Neural progenitor cell (in vitro differentiated cells): ENCODE measurements around the gene CTIF. TPM values are rescaled to one million over a fixed set of nuclear protein-coding genes. Genes with fewer than 3 reads are reported as not detected.

Source experiments
- DNase-seq: peaks from one replicate; pipeline ENCODE4 v3.0.0-alpha.2; 2016; ENCODE audit warnings: low spot score
- H2AFZ ChIP-seq: fragments of 200-600 bp; sonication (generic); replicated peaks from 2 replicates; pipeline ENCODE4 v1.6.1; 2016; ENCODE audit warnings: antibody characterized with exemption
- H3F3A ChIP-seq: fragments of 200-600 bp; sonication (generic); 2 replicates; pipeline ENCODE4 v1.6.1; 2016; ENCODE audit warnings: antibody characterized with exemption, low read depth
- H3K27ac ChIP-seq: fragments of 200-600 bp; sonication (generic); 2 replicates; pipeline ENCODE4 v1.5.1; 2016; ENCODE audit warnings: mild to moderate bottlenecking
- H3K27me3 ChIP-seq: fragments of 200-600 bp; sonication (generic); 2 replicates; pipeline ENCODE4 v1.6.1; 2016; ENCODE audit warnings: mild to moderate bottlenecking, moderate library complexity
- H3K36me3 ChIP-seq: fragments of 200-600 bp; sonication (generic); 2 replicates; pipeline ENCODE4 v1.5.1; 2016
- H3K4me1 ChIP-seq: fragments of 200-600 bp; sonication (generic); 2 replicates; pipeline ENCODE4 v1.6.1; 2016; ENCODE audit warnings: mixed run types
- H3K4me2 ChIP-seq: fragments of 200-600 bp; sonication (generic); 2 replicates; pipeline ENCODE4 v1.6.1; 2016
- H3K4me3 ChIP-seq: fragments of 200-600 bp; sonication (generic); 2 replicates; pipeline ENCODE4 v1.5.1; 2016
- H3K79me2 ChIP-seq: fragments of 200-600 bp; sonication (generic); 2 replicates; pipeline ENCODE4 v1.6.1; 2016; ENCODE audit warnings: low read depth
- H3K9ac ChIP-seq: fragments of 200-600 bp; sonication (generic); 2 replicates; pipeline ENCODE4 v1.6.1; 2016
- H3K9me3 ChIP-seq: fragments of 200-600 bp; sonication (generic); 2 replicates; pipeline ENCODE4 v1.5.1; 2016; ENCODE audit warnings: low read depth
- H4K20me1 ChIP-seq: fragments of 200-600 bp; sonication (generic); 2 replicates; pipeline ENCODE4 v1.6.1; 2016; ENCODE audit warnings: low read depth
- H3K27ac Mint-ChIP-seq: 3 replicates; pipeline ENCODE4 v1.8.0; 2021; ENCODE audit warnings: mixed read lengths
- H3K27me3 Mint-ChIP-seq: 2 replicates; pipeline ENCODE4 v1.8.0; 2022; ENCODE audit warnings: low read depth, mild to moderate bottlenecking, inconsistent platforms, moderate library complexity, mixed read lengths; ENCODE audit not compliant: insufficient read depth
- H3K36me3 Mint-ChIP-seq: 3 replicates; pipeline ENCODE4 v1.8.0; 2021; ENCODE audit warnings: mixed read lengths
- H3K4me1 Mint-ChIP-seq: 3 replicates; pipeline ENCODE4 v1.8.0; 2021; ENCODE audit warnings: mixed read lengths
- H3K4me3 Mint-ChIP-seq: 3 replicates; pipeline ENCODE4 v1.8.0; 2021; ENCODE audit warnings: mild to moderate bottlenecking, moderate library complexity, mixed read lengths
- H3K9me3 Mint-ChIP-seq: 3 replicates; pipeline ENCODE4 v1.8.0; 2020; ENCODE audit warnings: mixed read lengths
- EZH2 ChIP-seq: fragments of 200-600 bp; sonication (generic); IDR thresholded peaks from 2 replicates; pipeline ENCODE4 v1.6.1; 2017; ENCODE audit warnings: antibody characterized with exemption, mild to moderate bottlenecking, moderate library complexity
- EZH2phosphoT487 ChIP-seq: fragments of 200-600 bp; sonication (generic); IDR thresholded peaks from 2 replicates; pipeline ENCODE4 v1.6.1; 2017; ENCODE audit warnings: antibody characterized with exemption
- total RNA-seq: library from RNA; depleted of rRNA; stranded (reverse); fragments of >200 nt; gene quantifications from 2 replicates; pipeline ENCODE4 v1.2.3, GENCODE V29; 2015; ENCODE audit warnings: low replicate concordance
- TF ChIP-seq, protein P1 (sequence below): fragments of 200-600 bp; sonication (generic); IDR thresholded peaks from 2 replicates; pipeline ENCODE4 v1.5.1; 2017; ENCODE audit warnings: antibody characterized with exemption, mild to moderate bottlenecking

CTIF gene
- total RNA-seq, 1 donor from 2014 or later: 17.6 TPM

DNA sequence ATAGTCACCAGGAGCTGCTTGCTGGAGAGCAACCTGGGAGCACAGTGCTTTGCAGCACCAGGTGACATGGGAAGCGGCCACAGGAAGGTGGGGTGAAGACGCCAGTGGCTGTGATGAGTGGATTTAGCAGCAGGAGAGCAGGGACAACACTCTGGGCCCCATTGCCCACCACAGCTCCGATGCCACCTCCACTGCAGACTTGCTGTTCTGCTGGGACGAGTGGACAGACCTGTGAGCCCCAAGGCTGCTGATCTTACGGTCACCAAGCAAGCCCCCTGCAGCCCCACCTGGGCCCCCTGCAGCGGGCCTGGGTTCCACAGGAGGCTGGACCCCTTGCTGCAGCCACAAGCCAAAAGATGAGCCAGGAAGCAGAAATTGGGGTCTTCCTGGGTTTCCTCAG, 73.7 kb downstream of the CTIF start:
- Histone ChIP-seq H4K20me1 (peaks cover 24% of the 10 kb centered on the region), H2AFZ (no peak overlapping the region), H3K4me1 (peaks cover 18% of the 10 kb centered on the region), H3K27me3 (no peaks in the 10 kb centered on the region), H3K9me3 (no peaks in the 10 kb centered on the region), H3K79me2 (no peaks in the 10 kb centered on the region), H3F3A (peaks cover 12% of the 10 kb centered on the region), H3K27ac (no peak overlapping the region), H3K9ac (no peak overlapping the region), H3K4me3 (no peak overlapping the region), H3K4me2 (no peak overlapping the region), H3K36me3 (no peaks in the 10 kb centered on the region)
- no peaks in the 10 kb centered on the region for H3K36me3 Mint-ChIP-seq
- H3K27ac Mint-ChIP-seq: no peak overlapping the region
- H3K27me3 Mint-ChIP-seq: peaks cover 4% of the 10 kb centered on the region
- H3K9me3 Mint-ChIP-seq: no peaks in the 10 kb centered on the region
- DNase-seq: no peak
- peaks cover 22% of the 10 kb centered on the region for H3K4me1 Mint-ChIP-seq
- TF ChIP-seq, protein P1, sequence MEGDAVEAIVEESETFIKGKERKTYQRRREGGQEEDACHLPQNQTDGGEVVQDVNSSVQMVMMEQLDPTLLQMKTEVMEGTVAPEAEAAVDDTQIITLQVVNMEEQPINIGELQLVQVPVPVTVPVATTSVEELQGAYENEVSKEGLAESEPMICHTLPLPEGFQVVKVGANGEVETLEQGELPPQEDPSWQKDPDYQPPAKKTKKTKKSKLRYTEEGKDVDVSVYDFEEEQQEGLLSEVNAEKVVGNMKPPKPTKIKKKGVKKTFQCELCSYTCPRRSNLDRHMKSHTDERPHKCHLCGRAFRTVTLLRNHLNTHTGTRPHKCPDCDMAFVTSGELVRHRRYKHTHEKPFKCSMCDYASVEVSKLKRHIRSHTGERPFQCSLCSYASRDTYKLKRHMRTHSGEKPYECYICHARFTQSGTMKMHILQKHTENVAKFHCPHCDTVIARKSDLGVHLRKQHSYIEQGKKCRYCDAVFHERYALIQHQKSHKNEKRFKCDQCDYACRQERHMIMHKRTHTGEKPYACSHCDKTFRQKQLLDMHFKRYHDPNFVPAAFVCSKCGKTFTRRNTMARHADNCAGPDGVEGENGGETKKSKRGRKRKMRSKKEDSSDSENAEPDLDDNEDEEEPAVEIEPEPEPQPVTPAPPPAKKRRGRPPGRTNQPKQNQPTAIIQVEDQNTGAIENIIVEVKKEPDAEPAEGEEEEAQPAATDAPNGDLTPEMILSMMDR: no peak
- TF ChIP-seq EZH2phosphoT487 (no peak), EZH2 (no peak)
- H3K4me3 Mint-ChIP-seq: no peak overlapping the region

DNA sequence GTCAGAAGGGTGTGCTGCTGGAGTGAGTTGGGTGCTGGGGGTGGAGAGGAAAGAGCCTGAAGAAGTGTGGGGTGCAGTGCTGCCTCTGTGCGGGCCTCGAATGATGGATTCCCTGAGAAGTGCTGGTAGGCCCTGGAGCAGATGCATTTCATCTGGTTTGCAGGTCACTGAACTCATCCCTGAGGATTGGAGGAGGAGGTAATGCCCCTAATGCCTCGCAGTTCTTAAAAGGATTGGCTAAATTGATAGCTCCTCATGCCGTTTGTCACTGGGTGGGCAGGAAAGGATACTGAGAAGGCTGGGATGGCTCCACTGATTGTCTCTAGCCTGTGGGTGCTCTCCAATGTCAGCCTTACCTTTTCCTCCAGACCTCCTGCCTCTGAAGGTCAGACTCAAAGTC, 74.1 kb downstream of the CTIF start:
- Histone ChIP-seq H3K4me3 (no peak overlapping the region), H3K4me2 (peak overlapping the region; percentile 47), H3K27ac (no peak overlapping the region), H3K9ac (no peak overlapping the region), H3K4me1 (peaks cover 17% of the 10 kb centered on the region), H2AFZ (no peak overlapping the region), H3K27me3 (no peaks in the 10 kb centered on the region), H3K9me3 (no peaks in the 10 kb centered on the region), H3F3A (peaks cover 12% of the 10 kb centered on the region), H4K20me1 (peaks cover 23% of the 10 kb centered on the region), H3K36me3 (no peaks in the 10 kb centered on the region), H3K79me2 (no peaks in the 10 kb centered on the region)
- Mint-ChIP-seq H3K4me3 (no peak overlapping the region), H3K4me1 (peaks cover 20% of the 10 kb centered on the region), H3K36me3 (no peaks in the 10 kb centered on the region), H3K27me3 (peaks cover 4% of the 10 kb centered on the region), H3K27ac (no peak overlapping the region), H3K9me3 (no peaks in the 10 kb centered on the region)
- TF ChIP-seq EZH2 (no peak), EZH2phosphoT487 (no peak)
- TF ChIP-seq, protein P1: no peak
- no peak for DNase-seq

DNA sequence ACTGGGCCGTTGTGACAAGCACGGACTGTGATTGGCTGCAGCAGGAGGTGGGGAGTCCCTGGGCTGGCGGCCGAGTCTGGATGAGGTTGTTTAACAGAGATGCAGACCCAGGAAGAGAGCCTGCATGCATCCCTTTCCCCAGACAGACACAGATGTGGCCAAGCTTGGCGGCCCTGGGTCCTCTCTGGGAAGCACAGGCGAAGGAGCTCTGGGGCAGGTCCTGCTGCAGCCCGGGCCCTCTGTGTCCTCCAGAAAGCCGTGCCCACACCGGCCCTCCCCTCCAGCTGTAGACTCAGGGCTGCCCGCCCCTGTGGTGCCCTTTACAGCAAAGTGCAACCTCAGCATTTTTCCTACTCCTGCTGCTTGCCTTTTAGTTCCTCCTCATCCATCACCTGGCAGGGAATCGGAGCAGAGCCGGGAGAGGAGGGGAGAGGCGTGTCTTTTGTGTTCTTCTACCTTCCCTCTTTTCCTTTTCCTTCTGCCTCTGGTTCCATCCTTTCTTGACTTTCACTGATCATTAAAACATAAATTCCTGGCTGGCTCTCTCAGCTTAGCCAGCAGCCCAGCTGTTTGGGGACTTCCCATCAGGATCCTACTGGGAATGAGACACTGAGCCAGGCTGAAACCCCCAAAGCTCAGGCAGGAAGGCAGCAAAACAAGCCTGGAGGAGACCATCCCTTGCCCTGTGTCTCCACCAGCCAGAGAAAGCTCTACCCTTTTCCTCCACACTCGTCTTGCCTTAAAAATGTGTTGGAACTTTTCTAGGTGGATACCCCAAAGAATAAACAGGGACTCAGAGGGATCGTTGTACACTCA, 75.0 kb downstream of the CTIF start:
- Mint-ChIP-seq H3K4me1 (peaks cover 23% of the 10 kb centered on the region), H3K9me3 (no peaks in the 10 kb centered on the region), H3K4me3 (no peak overlapping the region), H3K27me3 (peaks cover 4% of the 10 kb centered on the region), H3K27ac (no peak overlapping the region), H3K36me3 (no peaks in the 10 kb centered on the region)
- TF ChIP-seq EZH2phosphoT487: no peak
- TF ChIP-seq, protein P1: no peak
- TF ChIP-seq EZH2: no peak
- no peak overlapping the region for H3K9ac ChIP-seq
- no peak overlapping the region for H3K27ac ChIP-seq
- H3K27me3 ChIP-seq: no peaks in the 10 kb centered on the region
- H3K4me3 ChIP-seq: no peak overlapping the region
- H3K79me2 ChIP-seq: no peaks in the 10 kb centered on the region
- H2AFZ ChIP-seq: no peak overlapping the region
- no peak for DNase-seq
- peak overlapping the region; percentile 47 for H3K4me2 ChIP-seq
- H3F3A ChIP-seq: peaks cover 12% of the 10 kb centered on the region
- peaks cover 23% of the 10 kb centered on the region for H4K20me1 ChIP-seq
- no peaks in the 10 kb centered on the region for H3K9me3 ChIP-seq
- no peaks in the 10 kb centered on the region for H3K36me3 ChIP-seq
- peaks cover 17% of the 10 kb centered on the region for H3K4me1 ChIP-seq
